ENCODE results near the gene KDR.

The KDR gene

DNA sequence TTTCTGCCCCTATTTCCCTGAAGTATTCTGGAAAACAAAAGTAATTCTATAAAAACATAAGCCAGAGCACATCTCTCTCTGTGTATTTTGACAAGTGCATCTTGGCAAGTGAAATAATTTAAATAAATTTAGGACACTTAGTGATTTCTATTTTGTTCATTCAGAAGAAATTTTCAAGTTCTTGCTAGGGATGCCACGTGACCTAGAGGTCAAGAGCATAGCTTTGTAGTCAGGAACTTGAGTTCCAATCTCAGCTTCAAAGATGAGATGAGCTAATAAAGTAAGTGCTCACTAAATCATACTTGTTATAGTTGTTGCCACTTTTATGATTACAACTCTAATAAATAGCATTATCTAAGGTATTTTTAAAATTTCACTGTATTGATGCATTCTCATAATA, 13.8 kb downstream of the KDR start:
- no peak for DNase-seq (ENCODE audit: low read depth)
- H3K4me3 ChIP-seq (ENCODE audit: low read depth, low read length): no peak overlapping the region
- TF ChIP-seq, protein P1, sequence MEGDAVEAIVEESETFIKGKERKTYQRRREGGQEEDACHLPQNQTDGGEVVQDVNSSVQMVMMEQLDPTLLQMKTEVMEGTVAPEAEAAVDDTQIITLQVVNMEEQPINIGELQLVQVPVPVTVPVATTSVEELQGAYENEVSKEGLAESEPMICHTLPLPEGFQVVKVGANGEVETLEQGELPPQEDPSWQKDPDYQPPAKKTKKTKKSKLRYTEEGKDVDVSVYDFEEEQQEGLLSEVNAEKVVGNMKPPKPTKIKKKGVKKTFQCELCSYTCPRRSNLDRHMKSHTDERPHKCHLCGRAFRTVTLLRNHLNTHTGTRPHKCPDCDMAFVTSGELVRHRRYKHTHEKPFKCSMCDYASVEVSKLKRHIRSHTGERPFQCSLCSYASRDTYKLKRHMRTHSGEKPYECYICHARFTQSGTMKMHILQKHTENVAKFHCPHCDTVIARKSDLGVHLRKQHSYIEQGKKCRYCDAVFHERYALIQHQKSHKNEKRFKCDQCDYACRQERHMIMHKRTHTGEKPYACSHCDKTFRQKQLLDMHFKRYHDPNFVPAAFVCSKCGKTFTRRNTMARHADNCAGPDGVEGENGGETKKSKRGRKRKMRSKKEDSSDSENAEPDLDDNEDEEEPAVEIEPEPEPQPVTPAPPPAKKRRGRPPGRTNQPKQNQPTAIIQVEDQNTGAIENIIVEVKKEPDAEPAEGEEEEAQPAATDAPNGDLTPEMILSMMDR (conservative IDR thresholded peaks at IDR 0.05; ENCODE audit: low read depth, low read length): no peak

DNA sequence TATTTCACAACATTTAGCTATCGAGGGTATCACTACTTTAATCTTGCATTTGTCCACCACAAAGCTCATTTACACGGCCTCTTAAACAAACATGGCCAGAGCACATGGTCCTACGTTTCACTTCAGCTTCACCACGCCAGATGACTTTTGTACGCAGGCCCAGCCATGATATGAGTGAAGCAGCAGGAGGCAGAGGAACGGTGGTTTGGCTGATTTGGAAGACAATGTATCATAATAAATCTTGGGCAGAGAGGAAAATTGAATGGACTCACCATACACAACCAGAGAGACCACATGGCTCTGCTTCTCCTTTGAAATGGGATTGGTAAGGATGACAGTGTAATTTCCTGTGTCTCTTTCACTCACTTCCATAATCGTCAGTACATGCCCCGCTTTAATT, 15.3 kb downstream of the KDR start:
- no peak overlapping the region for H3K4me3 ChIP-seq (ENCODE audit: low read depth, low read length)
- no peak for DNase-seq (ENCODE audit: low read depth)
- TF ChIP-seq, protein P1 (conservative IDR thresholded peaks at IDR 0.05; ENCODE audit: low read depth, low read length): no peak

DNA sequence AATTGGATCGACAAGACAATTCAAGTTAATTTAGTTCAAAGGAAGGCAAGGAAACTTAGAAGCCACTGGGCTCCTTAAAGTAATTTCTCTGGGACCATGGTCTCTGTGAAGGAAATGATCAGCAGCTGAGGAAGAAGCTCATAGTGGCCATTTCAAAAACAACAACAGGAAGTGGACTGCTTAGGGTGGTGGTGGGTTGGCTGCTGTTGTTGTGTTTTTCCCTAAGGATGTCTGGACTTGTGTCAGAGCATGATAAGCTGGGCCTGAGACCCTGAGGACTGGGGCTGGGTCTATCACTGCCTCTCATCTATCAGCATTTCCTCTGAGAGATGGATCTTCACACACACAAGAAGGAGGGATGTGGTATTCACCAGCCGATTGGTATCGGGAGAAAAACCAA, 18.3 kb downstream of the KDR start:
- DNase-seq (ENCODE audit: low read depth): no peak
- TF ChIP-seq, protein P1 (conservative IDR thresholded peaks at IDR 0.05; ENCODE audit: low read depth, low read length): no peak
- H3K4me3 ChIP-seq (ENCODE audit: low read depth, low read length): no peak overlapping the region

DNA sequence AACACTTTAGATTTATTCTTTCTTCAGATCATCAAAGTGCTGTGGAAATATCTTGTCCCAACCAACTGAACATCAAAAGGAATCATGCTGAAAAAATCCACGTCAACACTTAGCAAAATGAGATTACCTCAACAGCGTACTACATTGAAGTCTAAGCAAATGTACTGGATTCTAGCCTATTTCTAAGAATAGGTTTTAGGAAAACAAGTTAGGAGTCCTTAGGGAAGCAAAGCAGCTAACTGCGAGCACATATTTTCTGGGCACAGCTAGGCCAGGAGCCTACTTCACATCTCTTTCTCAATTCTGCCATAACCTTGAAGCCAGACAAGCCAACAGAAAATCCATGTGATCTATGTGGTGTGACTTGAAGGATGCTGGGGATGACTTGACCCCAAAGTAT, 22.2 kb downstream of the KDR start:
- DNase-seq (ENCODE audit: low read depth): no peak
- TF ChIP-seq, protein P1 (conservative IDR thresholded peaks at IDR 0.05; ENCODE audit: low read depth, low read length): no peak

DNA sequence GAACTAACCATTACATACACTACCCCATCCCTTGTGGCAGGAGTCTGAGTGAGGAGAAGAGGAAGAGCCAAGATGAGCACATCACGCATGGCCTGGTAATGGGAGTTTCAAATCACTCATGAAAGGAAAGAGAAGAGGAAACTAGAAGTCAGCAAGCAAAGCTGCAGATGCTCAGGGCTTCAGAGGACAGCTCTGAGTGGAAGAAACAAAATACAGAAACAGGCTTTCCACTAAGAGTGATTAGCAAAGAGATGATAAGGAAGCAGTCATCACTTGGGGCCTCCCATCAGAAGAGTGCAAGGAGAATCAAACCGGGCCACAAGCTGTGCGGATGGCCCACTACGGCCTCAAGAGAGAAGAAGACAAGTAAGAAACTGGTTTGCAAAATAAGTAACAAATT, 25.6 kb downstream of the KDR start:
- DNase-seq (ENCODE audit: low read depth): no peak
- H3K4me3 ChIP-seq (ENCODE audit: low read depth, low read length): no peak overlapping the region
- TF ChIP-seq, protein P1 (conservative IDR thresholded peaks at IDR 0.05; ENCODE audit: low read depth, low read length): no peak

More for the DNA sequence above, 22.2 kb downstream of the KDR start:
- no peak overlapping the region for H3K4me3 ChIP-seq (ENCODE audit: low read depth, low read length)

DNA sequence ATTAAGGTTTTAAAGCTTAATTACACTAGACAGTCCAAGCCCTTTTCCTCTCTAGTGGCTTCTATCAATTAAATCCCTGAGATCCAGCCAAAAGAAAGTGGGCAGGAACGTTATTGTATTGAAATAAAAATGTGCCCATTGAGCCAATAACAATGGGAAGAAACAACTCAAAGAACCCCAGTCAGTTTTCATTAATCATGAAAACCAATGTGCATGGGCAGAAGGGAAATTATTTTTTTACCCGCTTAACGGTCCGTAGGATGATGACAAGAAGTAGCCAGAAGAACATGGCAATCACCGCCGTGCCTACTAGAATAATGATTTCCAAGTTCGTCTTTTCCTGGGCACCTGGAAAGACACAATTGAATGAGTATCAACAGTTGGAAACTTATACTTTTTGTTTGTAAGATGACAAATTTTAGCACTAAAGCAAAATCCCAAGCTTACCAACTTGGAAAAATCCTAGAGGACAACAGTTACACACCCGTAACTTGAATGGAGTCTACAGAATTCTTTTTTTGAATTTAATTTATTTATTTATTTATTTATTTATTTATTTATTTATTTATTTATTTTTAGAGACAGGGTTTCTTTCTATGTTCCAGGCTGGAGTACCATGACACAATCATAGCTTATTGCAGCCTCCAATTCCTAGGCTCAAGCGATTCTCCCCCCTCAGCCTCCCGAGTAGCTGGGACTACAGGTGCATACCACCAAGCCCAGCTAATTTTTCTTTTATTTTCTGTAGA, 26.8 kb downstream of the KDR start:
- DNase-seq (ENCODE audit: low read depth): no peak
- no peak overlapping the region for H3K4me3 ChIP-seq (ENCODE audit: low read depth, low read length)
- TF ChIP-seq, protein P1 (conservative IDR thresholded peaks at IDR 0.05; ENCODE audit: low read depth, low read length): no peak

DNA sequence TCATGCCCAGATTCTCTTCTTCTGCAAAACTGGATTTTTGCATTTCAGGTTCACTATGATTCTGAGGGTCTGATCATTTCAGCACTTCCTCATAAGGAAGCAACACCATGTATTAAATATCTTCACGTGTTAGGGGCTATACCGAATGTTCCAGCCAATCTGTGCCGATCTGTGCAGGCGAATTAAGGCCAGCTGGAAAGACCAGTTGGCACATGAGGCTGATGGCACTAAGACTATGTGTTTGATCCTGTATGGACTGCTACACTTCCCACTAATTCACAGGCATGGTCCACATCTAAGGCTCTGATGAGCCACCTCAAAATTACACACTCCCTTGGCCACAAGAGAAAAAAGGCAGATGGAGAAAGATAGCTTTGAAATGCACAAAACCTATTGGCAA, 28.8 kb downstream of the KDR start:
- no peak overlapping the region for H3K4me3 ChIP-seq (ENCODE audit: low read depth, low read length)
- no peak for DNase-seq (ENCODE audit: low read depth)
- TF ChIP-seq, protein P1 (conservative IDR thresholded peaks at IDR 0.05; ENCODE audit: low read depth, low read length): no peak
